Middle frontal gyrus (tissue), 1 donor: Measurements from ENCODE around the gene MATN3.

Experiments
- DNase-seq: peaks from one replicate; pipeline ENCODE4 v3.0.0-alpha.2; 2015; ENCODE audit warnings: low spot score; ENCODE audit errors: extremely low spot score

MATN3 gene

GRCh38 chr2:20037660-20038059 lies 25.2 kb upstream of the MATN3 start:
- no peak for DNase-seq

GRCh38 chr2:20035955-20036666 lies 23.6 kb upstream of the MATN3 start:
- no peak for DNase-seq

GRCh38 chr2:20034821-20035220 lies 22.4 kb upstream of the MATN3 start:
- no peak for DNase-seq

GRCh38 chr2:20034218-20034617 lies 21.8 kb upstream of the MATN3 start:
- no peak for DNase-seq

GRCh38 chr2:20033322-20033721 lies 20.9 kb upstream of the MATN3 start:
- DNase-seq = no peak

GRCh38 chr2:20030224-20030623 lies 17.8 kb upstream of the MATN3 start:
- DNase-seq = no peak

- DNase-seq = no peak
Observed at GRCh38 chr2:20027705-20028434, 15.4 kb upstream of the MATN3 start.

GRCh38 chr2:20027260-20027677 lies 14.8 kb upstream of the MATN3 start:
- DNase-seq = no peak

- no peak for DNase-seq
Observed at GRCh38 chr2:20025065-20025786, 12.8 kb upstream of the MATN3 start.

- DNase-seq = no peak
Observed at GRCh38 chr2:20023688-20024087, 11.2 kb upstream of the MATN3 start.

- no peak for DNase-seq
Observed at GRCh38 chr2:20021405-20022009, 9.0 kb upstream of the MATN3 start.

- no peak for DNase-seq
Observed at GRCh38 chr2:20019747-20020146, 7.3 kb upstream of the MATN3 start.

- DNase-seq = no peak
Observed at GRCh38 chr2:20018601-20019152, 6.2 kb upstream of the MATN3 start.

- no peak for DNase-seq
Observed at GRCh38 chr2:20016346-20016745, 3.9 kb upstream of the MATN3 start.

- DNase-seq = peak; percentile 11
Observed at GRCh38 chr2:20015482-20016083, 3.1 kb upstream of the MATN3 start.

- no peak for DNase-seq
Observed at GRCh38 chr2:20013126-20013849, 820 bp upstream of the MATN3 start.

GRCh38 chr2:20012032-20012281 lies 511 bp downstream of the MATN3 start:
- no peak for DNase-seq

GRCh38 chr2:20011276-20012031 lies 1.0 kb downstream of the MATN3 start:
- no peak for DNase-seq

- no peak for DNase-seq
Observed at GRCh38 chr2:20008703-20009102, 3.8 kb downstream of the MATN3 start.

GRCh38 chr2:20005891-20006470 lies 6.5 kb downstream of the MATN3 start:
- no peak for DNase-seq
